GM12874 (cell line): ENCODE data around the gene HRAS.

Experiments
- TF ChIP-seq, protein P1 (sequence below): IDR thresholded peaks from 2 replicates; pipeline ENCODE4 v1.5.1; 2011; ENCODE audit warnings: low read depth, mild to moderate bottlenecking, control low read depth, low read length, moderate library complexity; ENCODE audit not compliant: insufficient read depth

The HRAS gene

GRCh38 chr11:535519-536454, at the start of gene HRAS:
HRAS (minus strand) TSS chr11:535576.
- TF ChIP-seq, protein P1, sequence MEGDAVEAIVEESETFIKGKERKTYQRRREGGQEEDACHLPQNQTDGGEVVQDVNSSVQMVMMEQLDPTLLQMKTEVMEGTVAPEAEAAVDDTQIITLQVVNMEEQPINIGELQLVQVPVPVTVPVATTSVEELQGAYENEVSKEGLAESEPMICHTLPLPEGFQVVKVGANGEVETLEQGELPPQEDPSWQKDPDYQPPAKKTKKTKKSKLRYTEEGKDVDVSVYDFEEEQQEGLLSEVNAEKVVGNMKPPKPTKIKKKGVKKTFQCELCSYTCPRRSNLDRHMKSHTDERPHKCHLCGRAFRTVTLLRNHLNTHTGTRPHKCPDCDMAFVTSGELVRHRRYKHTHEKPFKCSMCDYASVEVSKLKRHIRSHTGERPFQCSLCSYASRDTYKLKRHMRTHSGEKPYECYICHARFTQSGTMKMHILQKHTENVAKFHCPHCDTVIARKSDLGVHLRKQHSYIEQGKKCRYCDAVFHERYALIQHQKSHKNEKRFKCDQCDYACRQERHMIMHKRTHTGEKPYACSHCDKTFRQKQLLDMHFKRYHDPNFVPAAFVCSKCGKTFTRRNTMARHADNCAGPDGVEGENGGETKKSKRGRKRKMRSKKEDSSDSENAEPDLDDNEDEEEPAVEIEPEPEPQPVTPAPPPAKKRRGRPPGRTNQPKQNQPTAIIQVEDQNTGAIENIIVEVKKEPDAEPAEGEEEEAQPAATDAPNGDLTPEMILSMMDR = no peak

- TF ChIP-seq, protein P1 = no peak
These were observed 48.9 kb upstream of the HRAS start for GRCh38 chr11:584287-584686.

DNA sequence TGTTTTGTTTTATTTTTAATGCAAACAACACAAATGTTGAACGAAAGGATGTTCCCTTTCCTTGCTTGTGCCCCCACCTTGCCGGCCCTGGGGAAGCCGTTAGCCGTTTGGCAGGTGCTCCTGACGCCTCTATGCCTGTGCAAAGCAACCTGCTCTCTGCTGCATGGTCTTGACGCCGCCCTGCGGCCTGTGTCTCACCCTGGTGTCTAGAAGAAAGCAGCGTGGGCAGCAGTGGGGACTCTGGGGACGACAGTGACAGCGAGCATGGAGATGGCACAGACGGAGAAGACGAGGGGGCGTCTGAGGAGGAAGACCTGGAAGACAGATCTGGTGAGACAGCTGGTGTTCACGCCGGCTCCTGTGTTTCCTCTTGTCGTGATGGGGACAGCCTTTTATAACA, 46.4 kb upstream of the HRAS start:
- TF ChIP-seq, protein P1 = no peak

DNA sequence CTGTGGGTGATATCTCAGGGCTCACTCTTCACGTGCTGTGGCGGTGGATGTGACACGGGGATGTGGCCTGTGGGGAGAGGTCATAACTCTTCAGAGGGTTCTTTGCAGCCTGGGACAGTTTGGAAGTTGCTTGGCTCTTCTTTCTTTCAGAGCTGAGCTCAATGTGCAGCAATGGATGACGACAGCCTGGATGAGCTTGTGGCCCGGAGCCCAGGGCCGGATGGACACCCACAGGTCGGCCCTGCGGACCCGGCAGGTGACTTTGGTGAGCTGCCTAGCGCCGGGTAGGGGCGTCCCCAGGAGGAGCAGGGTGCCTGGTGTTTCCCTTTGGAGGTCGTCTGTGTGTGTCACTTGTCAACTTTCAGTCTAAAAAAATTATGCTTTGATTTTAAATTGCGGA, 46.0 kb upstream of the HRAS start:
- TF ChIP-seq, protein P1 = no peak

- TF ChIP-seq, protein P1 = no peak
These were observed 44.6 kb upstream of the HRAS start for GRCh38 chr11:579830-580601.

DNA sequence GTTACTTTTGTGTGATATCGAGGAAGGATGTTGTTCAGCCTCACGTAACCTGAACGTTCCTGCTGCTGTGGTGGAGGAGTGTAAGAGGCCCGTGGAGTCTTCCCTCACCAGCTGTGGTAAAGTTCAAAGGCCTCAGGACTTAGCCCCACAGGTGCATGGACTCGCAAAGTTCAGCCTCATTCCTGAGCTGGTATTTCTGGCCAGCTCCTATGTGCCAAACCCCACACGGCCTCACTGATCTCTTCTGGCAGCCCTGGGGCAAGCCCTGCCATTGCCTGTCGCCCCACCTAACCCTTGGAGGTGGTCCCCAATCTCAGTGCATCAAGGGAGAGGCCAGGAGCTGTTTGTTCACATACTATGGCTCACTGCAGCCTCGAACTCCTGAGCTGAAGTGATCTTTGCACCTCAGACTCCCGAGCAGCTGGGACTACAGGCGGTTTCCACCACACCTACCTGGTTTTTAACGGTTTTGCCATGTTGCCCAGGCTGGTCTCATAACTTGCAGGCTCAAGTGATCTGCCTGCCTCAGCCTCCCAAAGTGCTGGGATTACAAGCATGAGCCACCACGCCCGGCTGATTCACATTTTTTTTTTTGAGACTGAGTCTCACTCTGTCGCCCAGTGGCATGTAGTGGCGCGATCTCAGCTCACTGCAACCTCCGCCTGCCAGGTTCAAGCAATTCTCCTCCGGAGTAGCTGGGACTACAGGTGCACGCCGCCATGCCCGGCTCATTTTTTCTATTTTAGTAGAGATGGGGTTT, 43.1 kb upstream of the HRAS start:
- TF ChIP-seq, protein P1 = no peak

- TF ChIP-seq, protein P1 = no peak
These were observed 42.2 kb upstream of the HRAS start for GRCh38 chr11:577611-577894.
